Measurements from ENCODE around the gene PMS2. TPM values are rescaled to one million over a fixed set of nuclear protein-coding genes. Genes with fewer than 3 reads are reported as not detected.
A peak's percentile ranks its signal among the peaks of the same experiment; 100 is the strongest.

PMS2 gene
- total RNA-seq, 1 experiment from 2014 or later = 27.6 TPM

- H3K27me3 ChIP-seq (ENCODE audit: insufficient read depth, low read length) = no peaks in the 10 kb centered on the region
- DNase-seq (ENCODE audit: low read depth, low spot score) (no peak), ATAC-seq (peak; percentile 96)
- peaks cover 40 to 63% of the 10 kb centered on the region in 2 experiments for H3K36me3 ChIP-seq (ENCODE audit: control insufficient read depth in 1 of 2, insufficient read depth in 2 of 2, low read length in 2 of 2)
- no TSS peak for BruUV-seq (replicated peaks)
- ChIA-PET CTCF (interaction anchor here (0.6 kb wide), 1 partner anchor 17 kb away, joined by 3 read pairs; the partner anchor contains the start of genes AIMP2 and PMS2), POLR2A (no interaction called here), RAD21 (ENCODE audit: low non-redundant PET in 1 of 2, low total read pairs in 2 of 2, uncharacterized antibody in 2 of 2, unreplicated experiment in 2 of 2) (no interaction called here)
- no peak overlapping the region for H2AFZ ChIP-seq (ENCODE audit: low read depth, low read length, poor library complexity, severe bottlenecking)
- TF ChIP-seq RAD21 (IDR thresholded peaks at IDR 0.05; ENCODE audit: low read depth) (peak; percentile 51), ZNF274 (IDR thresholded peaks at IDR 0.05; ENCODE audit: low read depth, low read length) (no peak), SRF (IDR thresholded peaks at IDR 0.05; ENCODE audit: low read depth) (no peak), ZBTB33 (IDR thresholded peaks at IDR 0.05; ENCODE audit: extremely low read depth, insufficient replicate concordance, low read length) (no peak), TCF7L2 (IDR thresholded peaks at IDR 0.05; ENCODE audit: borderline replicate concordance, extremely low read depth, insufficient read depth, insufficient read length) (no peak), SP1 (IDR thresholded peaks at IDR 0.05; ENCODE audit: low read depth) (no peak), MAX (IDR thresholded peaks at IDR 0.05) (no peak), EGR1 (IDR thresholded peaks at IDR 0.05; ENCODE audit: low read depth) (no peak), FOSL1 (IDR thresholded peaks at IDR 0.05; ENCODE audit: low read depth) (no peak), JUND (IDR thresholded peaks at IDR 0.05) (no peak), SIN3A (IDR thresholded peaks at IDR 0.05; ENCODE audit: low read depth) (no peak), EZH2phosphoT487 (IDR thresholded peaks at IDR 0.05; ENCODE audit: borderline replicate concordance) (no peak), POLR2A (IDR thresholded peaks at IDR 0.05; ENCODE audit: borderline replicate concordance, extremely low read depth, insufficient read depth, insufficient read length) (no peak), CTCF (IDR thresholded peaks at IDR 0.05 in 2 of 3, conservative IDR thresholded peaks at IDR 0.05 in 1 of 3; ENCODE audit: borderline replicate concordance in 1 of 3, insufficient read depth in 1 of 3, low read depth in 2 of 3, low read length in 2 of 3) (peak; percentile 16 to 68 (median 63); a peak in 5 of 6 replicates), CEBPB (IDR thresholded peaks at IDR 0.05; ENCODE audit: low read depth) (no peak), ATF3 (IDR thresholded peaks at IDR 0.05) (no peak)
- no peaks in the 10 kb centered on the region for H3K9me2 ChIP-seq (ENCODE audit: insufficient read depth)
- no peak overlapping the region for H3K9ac ChIP-seq (ENCODE audit: low read length)
- no peaks in the 10 kb centered on the region for H3K9me3 ChIP-seq (ENCODE audit: control insufficient read depth in 1 of 2, insufficient read depth in 1 of 2, low read depth in 1 of 2, low read length in 2 of 2)
- H3K4me3 ChIP-seq (replicated peaks in 1 of 2; ENCODE audit: low read depth in 1 of 2, low read length in 2 of 2) = no peak overlapping the region
- H3K79me2 ChIP-seq (ENCODE audit: insufficient read depth, low read length) = peaks cover 21% of the 10 kb centered on the region
- intact Hi-C loops (cut with micrococcal nuclease) = no loop called here
- no peak overlapping the region; the same call in 1 of the 2 replicates for H3K27ac ChIP-seq (ENCODE audit: low read depth, low read length)
- peaks cover 0 to 11% of the 10 kb centered on the region in 2 experiments; a peak in 2 of 4 replicates for H3K4me1 ChIP-seq (ENCODE audit: control insufficient read depth in 1 of 2, insufficient read depth in 2 of 2, low read length in 2 of 2)
- H4K20me1 ChIP-seq (ENCODE audit: insufficient read depth) = no peaks in the 10 kb centered on the region
- no peak overlapping the region for H3K4me2 ChIP-seq (ENCODE audit: low read length)
Observed at GRCh38 chr7:6026011-6026819, 17.4 kb upstream of the PMS2 start.
